SIG-M5 treated with dmso at 0.1 percent for 504 hours (cell line): Measurements from ENCODE around the gene TECRL.

ENCODE experiments used
- DNase-seq: peaks from one replicate; lab custom pipeline; 2025; ENCODE audit not compliant: unreplicated experiment; lab: John Stamatoyannopoulos, UW

The TECRL gene, protein sequence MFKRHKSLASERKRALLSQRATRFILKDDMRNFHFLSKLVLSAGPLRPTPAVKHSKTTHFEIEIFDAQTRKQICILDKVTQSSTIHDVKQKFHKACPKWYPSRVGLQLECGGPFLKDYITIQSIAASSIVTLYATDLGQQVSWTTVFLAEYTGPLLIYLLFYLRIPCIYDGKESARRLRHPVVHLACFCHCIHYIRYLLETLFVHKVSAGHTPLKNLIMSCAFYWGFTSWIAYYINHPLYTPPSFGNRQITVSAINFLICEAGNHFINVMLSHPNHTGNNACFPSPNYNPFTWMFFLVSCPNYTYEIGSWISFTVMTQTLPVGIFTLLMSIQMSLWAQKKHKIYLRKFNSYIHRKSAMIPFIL

DNA sequence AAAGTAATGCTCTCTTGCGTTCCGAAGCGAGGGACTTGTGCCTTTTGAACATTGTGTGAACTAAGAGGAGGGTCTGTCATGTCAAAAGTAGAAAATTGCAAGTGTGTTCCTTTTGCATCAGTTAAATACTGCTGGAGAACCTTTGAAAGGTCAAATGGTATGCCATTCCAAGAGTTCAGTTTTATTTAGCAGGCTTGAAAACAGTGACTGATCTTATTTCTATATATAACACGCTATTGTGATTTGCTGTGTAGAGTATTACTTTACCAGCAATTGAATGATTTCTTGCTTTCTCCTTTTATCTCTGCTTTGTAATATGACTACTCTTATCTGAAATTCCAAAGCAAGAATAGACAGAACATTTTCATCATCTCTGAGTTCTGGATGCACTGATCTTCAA, at the start of gene TECRL:
TECRL (minus strand) TSS at position 151 of the 400 bp plus-strand sequence; CDS start at position 52, 99 bp downstream.
- no peak for DNase-seq

- no peak for DNase-seq
Measured at GRCh38 chr4:64432674-64433073, 23.4 kb upstream of the TECRL start.

DNA sequence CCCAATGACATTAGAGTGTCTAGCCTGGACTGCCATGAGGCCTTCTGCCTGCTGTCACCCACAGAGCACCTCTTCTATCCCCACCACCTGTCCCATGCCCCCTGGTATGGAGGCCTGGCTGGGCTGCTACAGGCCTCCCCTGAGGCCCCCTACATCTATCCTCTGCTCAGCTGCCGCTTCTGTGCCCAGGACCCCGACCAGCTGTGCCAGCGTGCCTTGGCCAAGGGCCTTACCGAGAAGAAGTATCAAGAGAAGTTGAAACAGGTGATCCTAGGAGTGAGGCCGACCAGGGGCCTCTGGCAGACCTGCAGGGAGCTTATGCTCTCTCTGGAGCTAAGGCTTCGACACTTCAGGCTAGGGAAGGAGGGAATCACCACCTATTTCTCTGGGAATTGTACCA, 21.7 kb upstream of the TECRL start:
- no peak for DNase-seq

GRCh38 chr4:64417974-64418373, 8.7 kb upstream of the TECRL start:
- DNase-seq: no peak

DNA sequence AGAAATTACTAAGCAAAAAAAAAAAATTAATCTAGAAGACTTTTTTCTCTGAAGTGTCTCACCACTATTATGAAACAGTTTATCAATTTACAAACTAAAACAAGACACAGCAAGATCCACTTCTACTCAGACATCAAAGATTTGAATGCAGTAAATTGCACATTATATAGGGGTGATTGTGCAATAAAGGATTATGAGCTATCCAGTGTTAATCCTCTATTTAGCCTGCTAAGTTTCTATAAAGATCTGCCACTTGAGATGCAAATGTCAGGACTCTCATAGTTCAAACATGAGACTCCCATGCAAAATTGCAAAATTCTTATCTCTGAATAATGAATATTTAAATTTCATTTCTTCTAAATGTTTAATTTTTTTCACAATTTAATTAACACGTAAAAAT, 2.2 kb downstream of the TECRL start:
- no peak for DNase-seq

DNA sequence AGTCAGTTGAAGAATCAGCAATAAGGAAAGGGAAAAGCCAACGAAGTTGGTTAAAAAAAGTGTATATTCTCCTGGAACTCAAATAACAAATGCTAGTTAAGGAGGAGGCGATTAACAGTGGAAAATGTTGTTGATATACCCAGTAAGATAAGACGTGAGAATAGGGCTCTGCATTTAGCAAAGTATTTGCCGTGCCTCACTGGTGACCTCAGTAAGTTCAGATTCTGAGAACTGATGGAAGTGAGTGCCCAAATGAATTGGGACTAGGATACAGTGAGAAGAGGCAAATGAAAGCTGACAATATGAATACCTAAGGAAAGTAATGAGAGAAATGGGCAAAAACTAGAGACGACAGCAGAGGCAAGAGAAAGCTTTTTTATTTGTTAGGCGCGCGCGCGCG, 3.5 kb downstream of the TECRL start:
- DNase-seq: no peak

DNA sequence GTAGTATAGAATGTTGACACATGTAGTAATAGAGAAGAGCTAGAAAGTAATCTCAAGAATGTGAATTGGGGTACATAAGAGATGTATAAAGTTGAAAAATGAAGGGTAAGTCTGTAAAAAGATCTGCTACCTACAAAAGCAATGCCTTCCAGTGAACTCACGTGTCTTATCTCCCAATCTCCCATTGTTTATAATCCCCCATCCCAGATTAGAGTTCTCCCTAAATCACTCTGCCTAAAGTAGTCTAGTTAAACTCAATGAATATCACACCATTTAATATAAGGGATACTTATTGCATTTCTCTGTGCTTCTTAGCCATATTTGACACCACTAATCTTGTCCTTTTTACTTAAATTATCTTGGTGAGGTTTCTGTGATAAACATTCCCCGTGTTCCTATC, 6.6 kb downstream of the TECRL start:
- DNase-seq: no peak

DNA sequence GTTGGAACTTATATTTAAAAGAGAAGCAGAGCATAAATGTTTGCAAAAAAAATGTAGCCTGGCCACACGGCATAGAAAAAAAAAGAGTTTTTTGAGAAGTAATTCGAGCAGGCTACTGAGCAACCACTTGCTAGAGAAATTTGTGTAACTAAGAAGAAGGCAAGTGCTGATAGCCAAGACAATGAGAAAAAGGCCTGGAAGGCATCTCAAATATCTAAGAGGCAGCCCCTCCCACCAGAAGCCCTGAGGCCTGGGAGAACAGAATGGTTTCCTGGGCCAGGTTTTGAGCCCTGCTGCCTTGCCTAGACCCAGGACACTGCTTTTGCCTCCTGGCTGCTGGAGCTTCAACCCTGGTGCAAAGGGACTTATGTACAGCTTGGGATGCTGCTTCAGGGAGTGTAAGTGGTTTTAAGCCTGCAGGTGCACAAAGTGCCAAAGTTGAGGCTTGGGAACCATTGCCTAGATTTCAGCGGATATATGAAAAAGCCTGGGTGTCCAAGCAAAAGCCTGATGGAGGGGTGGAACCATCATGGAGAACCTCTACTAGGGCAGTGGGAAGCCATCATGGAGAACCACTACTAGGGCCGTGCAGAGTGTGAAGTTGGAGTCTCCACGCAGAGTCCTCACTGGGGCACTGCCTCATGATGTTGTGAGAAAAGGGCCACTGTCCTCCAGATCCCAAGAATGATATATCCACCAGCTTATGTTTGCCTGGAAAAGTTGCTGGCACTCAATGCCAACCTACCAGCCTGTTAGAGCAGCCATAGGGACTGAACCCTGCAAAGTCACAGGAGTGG, 9.7 kb downstream of the TECRL start:
- DNase-seq: no peak

DNA sequence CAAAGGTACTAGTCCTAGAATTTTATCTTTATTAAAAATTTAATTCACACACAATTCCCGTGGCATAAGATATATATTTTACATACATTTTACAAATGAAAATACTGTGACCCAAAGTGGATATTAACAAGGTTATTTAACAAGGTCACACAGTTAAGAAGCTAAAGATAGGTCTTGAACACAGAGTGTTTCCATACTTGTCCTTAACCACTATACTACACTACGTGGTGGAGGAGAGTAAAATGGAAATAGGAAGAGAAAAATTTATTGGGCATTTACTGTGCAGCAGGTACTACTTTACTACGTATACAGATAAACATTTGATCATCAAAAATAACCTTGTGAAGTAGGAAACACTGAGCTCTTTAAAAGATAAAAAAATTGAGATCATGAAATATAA, 14.8 kb downstream of the TECRL start:
- DNase-seq: no peak

DNA sequence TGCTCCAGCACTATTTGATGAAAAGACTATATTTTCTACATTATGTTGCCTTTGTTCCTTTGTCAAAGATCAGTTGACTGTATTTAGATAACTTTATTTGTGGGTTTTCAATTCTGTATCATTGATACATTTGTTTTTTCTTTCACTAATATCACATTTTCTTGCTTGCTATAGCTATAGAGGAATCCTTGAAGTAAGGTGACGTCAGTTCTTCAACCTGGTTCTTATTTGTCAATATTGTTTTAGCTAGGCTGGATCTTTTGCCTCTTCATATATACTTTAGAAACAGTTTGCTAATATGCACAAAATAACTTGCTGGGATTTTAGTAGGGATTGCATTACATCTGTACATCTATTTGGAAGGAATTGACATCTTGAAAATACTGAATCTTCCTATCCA, 21.0 kb downstream of the TECRL start:
- DNase-seq: no peak

DNA sequence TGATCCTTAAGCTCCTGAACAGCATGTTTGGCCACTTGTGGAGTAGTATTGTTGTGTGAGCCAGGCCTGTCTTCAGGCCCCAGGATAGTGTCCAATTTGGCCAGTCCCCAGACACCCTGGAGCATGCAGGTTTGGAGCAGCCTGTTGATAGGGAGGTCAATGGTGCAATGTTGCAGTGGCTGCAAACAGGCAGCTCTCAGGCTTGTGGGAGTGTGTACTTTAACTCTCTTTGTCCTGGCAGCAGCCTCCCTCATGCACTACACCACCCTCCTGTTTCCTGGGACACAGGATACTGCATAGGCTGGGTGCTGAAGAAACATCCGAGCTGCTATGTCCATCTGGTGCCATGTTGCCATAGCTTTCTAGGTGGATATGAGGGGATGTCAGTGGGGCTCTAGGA, 24.0 kb downstream of the TECRL start:
- DNase-seq: no peak

DNA sequence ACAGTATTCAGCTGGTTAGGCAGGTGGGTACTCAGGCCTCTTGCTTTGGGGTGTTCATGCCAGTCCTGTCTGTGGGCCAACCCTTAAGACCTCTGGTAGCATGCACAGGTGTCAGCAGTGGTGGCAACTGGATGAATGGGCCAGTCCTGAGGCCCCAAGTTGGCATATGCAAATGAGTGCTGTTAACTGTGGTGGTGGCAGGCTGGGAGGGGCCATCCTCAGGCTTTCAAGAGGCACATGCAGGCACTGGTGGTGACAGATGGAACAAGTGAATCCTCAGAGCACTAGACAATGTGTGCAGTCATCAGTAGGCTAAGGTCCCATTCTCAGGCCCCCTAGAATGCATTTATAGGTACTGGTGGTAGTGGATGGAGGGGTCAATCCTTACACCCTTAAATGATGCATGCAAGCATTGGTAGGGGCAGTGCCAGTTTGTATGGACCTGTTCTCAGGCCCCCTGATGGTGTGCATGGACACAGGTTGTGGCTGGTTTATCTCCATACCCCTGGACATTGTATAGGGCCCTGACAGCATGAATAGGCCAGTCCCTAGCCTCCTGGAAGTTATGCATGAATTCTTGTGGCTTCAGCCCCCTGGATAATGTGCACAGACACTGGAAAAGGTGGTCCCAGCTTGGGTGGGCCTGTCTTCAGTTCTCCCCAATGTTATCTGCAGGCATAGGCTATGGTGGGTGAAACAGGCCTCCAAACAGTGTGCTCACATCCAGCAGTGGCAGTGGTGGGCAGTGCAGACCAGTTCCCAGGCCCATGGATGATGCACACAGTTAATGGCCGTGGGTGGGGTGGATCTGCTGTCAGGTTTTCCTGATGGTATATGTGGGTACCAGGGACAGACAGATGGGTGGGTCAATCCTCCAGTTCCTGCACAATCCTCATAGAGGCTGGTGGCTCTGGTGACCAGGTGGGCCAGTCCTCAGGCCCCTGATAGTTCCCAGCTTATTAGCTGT, 24.7 kb downstream of the TECRL start:
- DNase-seq: no peak

DNA sequence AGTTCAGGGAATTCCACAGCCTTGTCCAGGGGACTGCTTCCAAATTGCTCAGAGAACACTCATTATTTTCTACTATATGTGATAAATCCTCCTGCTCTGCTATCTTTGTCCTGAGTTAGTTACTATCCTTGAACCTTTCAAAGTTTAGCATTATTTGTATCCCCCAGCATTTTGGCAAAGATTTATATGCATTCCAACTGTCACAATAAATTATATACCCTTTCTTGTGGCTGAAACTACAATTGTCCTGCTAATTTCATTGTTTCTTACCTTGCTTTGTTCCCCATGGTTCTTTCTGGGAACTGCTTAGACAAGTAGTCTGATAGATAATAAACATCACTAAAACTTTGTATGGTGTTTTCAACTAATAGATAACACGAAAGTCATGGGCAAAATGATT, 40.5 kb downstream of the TECRL start:
- DNase-seq: no peak

GRCh38 chr4:64361399-64361740, 47.9 kb downstream of the TECRL start:
- no peak for DNase-seq

DNA sequence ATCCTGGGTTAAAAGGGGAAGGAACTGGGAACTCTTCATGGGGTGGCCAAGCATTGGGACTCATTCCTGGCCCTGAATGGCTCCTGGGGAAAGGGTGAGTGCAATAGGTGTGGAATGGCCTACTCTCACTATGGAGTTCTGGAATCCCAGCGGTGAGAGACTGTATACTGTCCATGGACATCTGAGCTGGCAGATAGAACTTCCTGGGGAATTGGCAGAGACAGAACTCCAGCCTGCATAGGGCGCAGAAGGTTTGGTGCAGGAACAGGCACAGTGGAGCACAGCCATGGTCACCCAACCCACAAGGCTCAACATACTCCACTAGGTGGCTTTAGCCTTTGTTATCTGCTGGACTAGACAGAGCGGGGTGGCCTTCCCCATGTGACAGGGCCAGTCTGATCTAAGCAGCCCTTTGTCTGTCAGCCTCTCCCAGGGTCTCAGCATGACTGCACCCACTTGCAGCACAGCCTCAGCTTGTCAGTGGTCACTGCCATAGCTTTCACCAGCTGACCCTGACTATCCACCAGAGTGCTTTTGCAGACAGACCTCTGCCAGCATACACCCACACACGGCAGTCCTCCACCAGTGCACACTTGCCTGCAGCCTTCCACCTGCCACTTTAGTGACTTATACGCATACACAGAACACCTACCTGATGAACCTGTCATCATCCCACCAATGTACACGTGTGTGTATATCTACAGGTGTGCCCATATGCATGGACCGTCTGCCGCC, 48.4 kb downstream of the TECRL start:
- DNase-seq: no peak

DNA sequence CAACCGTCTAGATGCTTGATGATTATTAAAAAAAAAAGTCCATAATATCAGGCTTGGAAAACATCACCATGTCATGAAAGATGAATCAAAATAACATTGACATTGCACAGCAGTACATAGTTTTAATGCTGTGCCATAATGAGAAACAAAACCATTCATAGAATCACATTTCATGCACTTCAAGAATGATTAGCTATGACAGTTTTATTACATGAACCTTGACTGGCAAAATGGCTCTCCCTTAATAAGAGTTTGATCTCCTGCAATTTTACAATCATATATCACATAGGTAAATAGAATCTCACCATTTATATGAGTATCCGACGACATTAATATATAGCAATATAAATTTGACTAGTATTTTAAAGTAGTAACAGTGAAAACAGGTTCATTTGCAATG, 49.8 kb downstream of the TECRL start:
- DNase-seq: no peak

GRCh38 chr4:64353904-64354303, 55.3 kb downstream of the TECRL start:
- no peak for DNase-seq

DNA sequence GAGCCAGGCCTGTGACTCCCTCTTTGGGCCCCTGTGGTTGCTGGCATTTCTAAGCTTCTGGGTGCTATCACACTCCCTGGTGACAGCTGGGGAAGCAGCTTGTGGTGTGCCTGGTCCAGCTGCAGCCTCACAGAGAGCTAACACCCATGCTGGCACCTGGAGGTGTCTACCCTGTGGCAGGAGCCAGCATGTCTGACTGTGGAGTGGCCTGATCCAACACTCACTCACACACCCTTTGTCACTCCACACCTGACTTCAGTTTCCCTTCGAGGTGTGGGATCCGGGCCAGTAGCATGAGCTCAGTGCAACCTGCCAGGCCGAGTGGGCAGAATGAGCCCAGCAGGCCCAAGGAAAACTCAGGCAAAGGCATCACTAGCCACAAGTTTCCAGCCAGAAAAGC, 67.5 kb downstream of the TECRL start:
- no peak for DNase-seq

DNA sequence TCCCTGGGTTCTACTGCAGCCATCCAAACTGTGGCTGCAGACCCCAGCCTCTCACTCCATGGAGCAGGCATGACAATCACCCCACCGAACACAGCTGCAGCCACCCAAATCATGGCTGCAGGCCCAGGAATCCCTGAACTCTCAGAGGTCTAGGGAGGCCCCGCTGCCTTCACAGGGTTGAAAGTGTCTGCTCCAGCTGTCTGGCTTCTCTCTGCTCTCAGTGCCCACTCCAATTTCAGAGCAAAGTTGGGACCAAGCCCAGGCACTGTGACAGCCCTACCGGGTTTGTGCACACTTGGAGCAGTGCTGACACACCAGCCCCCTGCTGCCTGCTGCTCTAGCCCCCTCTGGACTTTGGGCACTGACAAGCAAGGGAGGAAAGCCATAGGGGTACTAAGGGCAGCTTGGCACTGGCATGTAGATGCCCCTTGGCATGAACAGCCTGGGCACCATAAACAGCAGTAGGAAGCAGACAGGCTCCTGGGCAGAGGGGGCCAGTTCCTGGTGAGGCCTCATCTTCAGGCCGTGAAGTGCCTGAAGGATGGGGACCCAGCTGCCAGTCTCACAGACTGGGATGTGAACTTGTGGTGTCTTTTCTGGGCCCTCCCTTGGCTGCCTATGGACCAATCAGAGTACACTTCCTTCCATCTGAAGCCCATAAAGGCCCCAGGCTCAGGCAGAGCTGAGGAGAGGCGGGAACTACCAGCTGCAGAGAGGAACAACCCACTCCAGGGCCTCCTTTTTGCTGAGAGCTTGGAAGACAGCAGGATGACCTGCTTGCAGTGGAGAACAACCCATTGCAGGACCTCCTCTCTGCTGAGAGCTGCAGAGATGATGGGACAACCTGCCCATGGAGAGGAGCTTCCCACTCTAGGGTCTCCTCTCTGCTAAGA, 68.8 kb downstream of the TECRL start:
- no peak for DNase-seq

DNA sequence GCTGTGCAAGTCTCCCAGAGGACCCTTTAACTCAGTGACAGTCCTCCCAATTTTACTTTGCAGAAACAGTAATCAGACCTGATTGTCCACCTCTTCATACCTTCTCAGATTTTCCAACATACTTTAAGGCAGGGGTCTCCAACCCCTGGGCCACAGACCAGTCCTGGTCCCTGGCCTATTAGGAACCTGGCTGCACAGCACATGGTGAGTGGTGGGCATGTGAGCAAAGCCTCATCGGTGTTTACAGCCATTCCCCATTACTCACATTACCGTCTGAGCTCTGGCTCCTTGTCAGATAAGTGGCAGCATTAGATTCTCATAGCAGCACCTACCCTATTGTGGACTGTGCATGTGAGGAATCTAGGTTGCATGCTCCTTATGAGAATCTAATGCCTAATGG, 74.3 kb downstream of the TECRL start:
- no peak for DNase-seq
